GM19324 (cell line): ENCODE measurements around the gene PNMA8A.

Source experiments
- ATAC-seq: cut with Tn5 transposase; IDR thresholded peaks from one replicate; pipeline ENCODE4 v1.9.1; 2021; ENCODE audit warnings: mild to moderate bottlenecking, moderate library complexity; ENCODE audit not compliant: unreplicated experiment, low FRiP score

The PNMA8A gene

GRCh38 chr19:46493236-46494145, 22.1 kb upstream of the PNMA8A start:
- no peak for ATAC-seq

DNA sequence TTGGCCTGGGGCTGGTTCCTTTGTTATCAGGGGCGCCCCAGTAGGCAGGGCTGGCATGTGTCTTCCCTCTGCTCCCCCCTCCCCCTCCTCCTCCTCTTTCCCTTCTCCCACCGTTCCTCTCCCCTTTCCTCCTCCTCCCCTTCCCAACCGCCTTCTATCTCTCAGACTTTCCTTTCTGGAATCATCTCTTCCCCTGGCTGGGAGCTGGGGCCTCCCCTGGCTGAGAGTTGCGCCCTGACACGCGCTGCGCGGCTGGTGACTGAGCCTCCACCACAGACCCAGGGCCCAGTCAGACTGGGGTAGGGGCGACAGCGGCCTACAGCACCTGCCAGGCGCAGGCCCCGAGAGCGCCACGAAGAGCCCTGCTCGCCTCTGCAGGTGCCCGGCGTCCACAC, 21.5 kb upstream of the PNMA8A start:
- no peak for ATAC-seq

GRCh38 chr19:46491975-46492682, 20.8 kb upstream of the PNMA8A start:
- no peak for ATAC-seq

GRCh38 chr19:46490774-46491173, 19.4 kb upstream of the PNMA8A start:
- no peak for ATAC-seq

GRCh38 chr19:46489445-46490272, 18.3 kb upstream of the PNMA8A start:
- ATAC-seq, result no peak

GRCh38 chr19:46488551-46488950, 17.2 kb upstream of the PNMA8A start:
- ATAC-seq, result no peak

DNA sequence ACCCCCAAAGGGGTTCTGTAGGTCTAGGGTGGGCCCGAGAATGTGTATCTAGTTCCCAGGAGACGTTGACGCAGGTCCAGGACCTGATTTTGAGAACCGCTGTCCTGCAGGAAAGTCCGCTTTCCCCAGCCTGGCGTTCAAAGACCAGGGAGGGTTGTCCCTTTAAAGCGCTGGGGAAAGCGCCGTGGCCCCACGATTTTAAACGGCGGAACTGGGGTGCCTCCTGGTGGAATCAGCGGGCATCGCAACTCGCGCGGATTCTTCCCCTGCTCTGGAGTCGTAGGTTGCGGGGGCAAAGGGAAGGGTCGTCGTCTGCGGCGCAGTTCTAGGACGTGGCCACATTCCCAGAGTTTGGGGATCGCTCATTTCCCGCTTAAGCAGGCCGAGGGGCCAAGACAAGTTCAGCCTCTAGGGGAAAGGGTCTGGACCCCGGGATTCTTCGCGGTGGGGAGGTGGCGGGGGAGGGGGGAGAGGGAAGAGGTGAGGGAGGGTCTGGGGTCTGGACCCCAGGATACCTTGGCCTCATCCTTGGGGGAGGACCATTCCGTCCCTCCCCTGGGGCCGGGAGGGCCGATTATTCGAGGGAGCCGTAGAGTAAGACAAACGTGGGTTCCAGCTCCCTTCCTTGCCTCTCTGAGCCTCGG, 16.6 kb upstream of the PNMA8A start:
- no peak for ATAC-seq

- ATAC-seq, result no peak
Observed at GRCh38 chr19:46487178-46487801, 15.9 kb upstream of the PNMA8A start.

DNA sequence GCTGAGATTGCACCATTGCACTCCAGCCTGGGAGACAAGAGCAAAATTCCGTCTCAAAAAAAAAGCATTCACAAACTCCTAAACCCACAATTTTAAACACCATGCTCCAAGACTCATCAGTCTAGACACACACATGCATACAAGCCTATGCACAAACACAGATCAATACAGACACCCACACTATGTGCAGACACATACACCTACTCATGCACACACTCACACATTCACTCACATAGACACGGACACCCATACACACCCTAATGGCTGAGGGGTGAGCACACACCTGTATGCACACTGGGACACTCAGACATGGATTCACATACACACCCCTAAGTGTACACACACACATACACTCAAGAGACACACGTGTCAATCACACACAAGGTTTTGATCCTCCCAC, 15.0 kb upstream of the PNMA8A start:
- no peak for ATAC-seq

GRCh38 chr19:46484656-46485055, 13.3 kb upstream of the PNMA8A start:
- ATAC-seq, result no peak

DNA sequence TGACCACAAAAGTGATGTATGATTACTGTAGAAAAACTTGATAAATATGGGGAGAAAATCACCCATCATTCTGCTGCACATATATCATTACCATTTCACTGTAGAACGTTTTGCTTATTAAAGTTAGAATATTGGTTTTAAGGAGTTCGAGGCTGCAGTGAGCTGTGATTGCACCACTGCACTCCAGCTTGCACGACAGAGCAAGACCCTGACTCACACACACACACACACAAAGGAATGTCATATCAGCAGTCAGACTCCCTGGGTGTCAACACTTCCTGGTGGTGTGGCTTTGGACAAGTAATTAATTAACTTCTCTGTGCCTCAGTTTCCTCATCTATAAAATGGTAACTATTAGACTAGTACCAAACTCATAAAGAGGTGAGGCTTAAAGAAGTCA, 11.3 kb upstream of the PNMA8A start:
- ATAC-seq, result no peak

DNA sequence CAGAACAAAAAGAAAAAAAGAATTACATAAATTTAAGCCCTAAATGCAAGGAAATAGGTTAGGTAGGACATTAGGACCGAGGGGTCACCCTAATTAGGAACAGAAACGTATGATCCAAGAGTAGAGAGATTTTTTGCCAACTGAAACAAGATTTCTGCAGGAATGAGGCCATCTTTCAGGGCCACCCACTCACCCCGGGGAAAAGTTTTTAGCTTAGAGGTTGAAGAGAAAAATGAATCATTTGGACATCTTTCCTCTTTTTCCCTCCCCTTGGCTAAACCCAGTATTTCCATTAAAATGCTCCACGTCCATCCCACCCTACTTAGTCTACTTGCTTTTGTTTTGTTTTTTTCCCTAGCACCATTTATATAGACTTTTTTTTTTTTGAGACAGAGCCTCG, 10.6 kb upstream of the PNMA8A start:
- no peak for ATAC-seq

DNA sequence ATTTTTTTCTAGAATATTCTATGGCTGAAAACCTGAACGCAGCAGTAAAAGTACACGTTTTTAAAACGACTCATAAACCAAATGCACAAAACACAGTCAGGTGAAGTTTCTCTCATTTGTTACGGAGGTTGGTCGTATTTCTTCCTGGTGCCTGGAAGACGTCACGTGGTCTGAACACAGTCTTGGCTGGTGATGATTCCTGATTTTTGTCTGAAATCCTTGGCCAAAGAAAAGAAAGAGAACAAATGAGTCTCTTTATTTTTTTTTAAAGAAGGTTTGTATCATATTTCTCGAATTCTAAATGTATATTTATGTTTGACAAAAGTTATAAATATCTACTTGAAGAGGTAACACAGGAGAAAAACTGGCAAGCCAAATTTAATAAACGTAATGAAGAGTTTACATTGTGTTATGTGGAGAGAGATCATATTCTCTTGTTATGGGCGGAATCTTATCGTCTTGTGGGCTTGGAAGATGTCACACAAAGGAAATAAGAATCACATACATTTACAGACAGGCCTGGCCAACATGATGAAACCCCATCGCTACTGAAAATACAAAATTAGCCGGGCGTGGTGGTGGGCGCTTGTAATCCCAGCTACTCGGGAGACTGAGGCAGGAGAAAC, 10.0 kb upstream of the PNMA8A start:
- ATAC-seq, result no peak

DNA sequence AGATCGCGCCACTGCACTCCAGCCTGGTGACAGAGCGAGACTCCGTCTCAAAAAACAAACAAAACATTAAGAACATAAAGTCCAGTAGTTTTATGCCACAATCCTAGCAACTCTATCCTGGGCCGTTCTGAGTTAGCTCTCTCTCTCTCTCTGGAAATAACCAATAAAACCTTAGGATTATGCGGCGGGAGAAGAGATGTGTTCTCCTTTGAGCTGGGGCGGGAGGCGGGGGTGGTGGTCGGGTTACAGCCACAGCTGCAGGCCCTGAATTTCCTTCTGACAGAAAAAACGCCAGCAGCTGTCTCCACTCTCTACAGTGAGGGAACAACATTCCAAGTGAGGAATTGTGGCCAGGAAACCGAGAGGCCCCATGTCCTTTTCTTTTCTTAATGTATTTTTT, 9.1 kb upstream of the PNMA8A start:
- ATAC-seq, result no peak

GRCh38 chr19:46478356-46478986, 7.1 kb upstream of the PNMA8A start:
- ATAC-seq, result no peak

DNA sequence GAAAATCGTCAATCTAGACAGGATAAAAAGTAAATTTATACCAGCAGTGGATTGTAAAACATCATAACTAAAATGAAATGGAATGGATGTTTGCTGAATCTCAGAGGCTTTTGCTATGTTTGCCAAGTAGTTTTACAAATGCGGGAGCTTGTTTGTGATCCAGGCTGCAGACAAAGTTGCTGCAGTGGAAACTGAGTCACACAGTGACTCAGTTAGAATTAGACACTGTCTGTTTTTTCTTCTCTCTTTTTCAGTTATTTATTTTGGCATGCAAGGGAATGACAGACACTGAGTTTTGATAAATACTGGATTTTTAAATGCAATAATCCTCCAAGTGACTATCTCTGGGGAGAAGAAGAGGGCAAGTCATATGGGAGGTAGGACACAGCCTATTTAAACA, 4.6 kb upstream of the PNMA8A start:
- no peak for ATAC-seq

GRCh38 chr19:46474211-46474610, 2.8 kb upstream of the PNMA8A start:
- no peak for ATAC-seq

GRCh38 chr19:46472592-46472991, 1.2 kb upstream of the PNMA8A start:
- ATAC-seq, result no peak
